Measurements from ENCODE around the gene PTPN13. TPM values are rescaled to one million over a fixed set of nuclear protein-coding genes. Genes with fewer than 3 reads are reported as not detected.

Gene PTPN13
- total RNA-seq, 1 donor from 2014 or later = 5.6 TPM

DNA sequence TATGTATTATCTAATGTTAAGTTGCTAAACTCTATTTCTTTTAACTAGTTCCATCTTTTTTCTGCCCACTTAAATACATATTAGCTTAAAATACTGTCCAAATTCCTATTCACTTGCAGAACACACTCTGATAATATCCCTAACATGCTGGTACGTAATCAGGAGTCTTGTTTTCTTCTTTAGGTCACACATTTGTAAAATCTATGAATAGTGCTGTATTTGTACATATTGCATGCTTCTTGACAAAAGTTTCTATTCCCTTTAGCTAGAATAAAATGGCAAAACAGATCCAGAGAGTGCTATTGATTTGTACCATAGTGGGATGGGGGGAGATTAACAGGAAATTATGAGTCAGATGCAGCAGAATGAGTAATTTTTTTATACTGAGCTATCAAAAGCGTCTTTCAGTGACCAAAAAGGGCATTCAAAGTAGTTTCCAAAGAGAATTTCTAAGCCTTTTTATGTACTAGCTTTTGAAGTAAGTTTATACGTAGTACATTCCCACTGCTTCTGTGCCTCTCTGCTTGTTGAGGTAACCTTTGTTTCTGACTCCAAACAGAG lies 126.5 kb downstream of the PTPN13 start:
- no peak overlapping the region for H3K4me3 Mint-ChIP-seq (ENCODE audit: unreplicated experiment)
- H3K36me3 Mint-ChIP-seq (ENCODE audit: low read depth, unreplicated experiment) = peaks cover 5% of the 10 kb centered on the region
- H3K27me3 Mint-ChIP-seq (ENCODE audit: unreplicated experiment) = no peaks in the 10 kb centered on the region
- no peak for DNase-seq (ENCODE audit: low spot score)
- TF ChIP-seq, protein P1, sequence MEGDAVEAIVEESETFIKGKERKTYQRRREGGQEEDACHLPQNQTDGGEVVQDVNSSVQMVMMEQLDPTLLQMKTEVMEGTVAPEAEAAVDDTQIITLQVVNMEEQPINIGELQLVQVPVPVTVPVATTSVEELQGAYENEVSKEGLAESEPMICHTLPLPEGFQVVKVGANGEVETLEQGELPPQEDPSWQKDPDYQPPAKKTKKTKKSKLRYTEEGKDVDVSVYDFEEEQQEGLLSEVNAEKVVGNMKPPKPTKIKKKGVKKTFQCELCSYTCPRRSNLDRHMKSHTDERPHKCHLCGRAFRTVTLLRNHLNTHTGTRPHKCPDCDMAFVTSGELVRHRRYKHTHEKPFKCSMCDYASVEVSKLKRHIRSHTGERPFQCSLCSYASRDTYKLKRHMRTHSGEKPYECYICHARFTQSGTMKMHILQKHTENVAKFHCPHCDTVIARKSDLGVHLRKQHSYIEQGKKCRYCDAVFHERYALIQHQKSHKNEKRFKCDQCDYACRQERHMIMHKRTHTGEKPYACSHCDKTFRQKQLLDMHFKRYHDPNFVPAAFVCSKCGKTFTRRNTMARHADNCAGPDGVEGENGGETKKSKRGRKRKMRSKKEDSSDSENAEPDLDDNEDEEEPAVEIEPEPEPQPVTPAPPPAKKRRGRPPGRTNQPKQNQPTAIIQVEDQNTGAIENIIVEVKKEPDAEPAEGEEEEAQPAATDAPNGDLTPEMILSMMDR (IDR thresholded peaks at IDR 0.05; ENCODE audit: unreplicated experiment) = no peak
- no peaks in the 10 kb centered on the region for H3K4me1 Mint-ChIP-seq (ENCODE audit: unreplicated experiment)
- no peak overlapping the region for H3K27ac Mint-ChIP-seq (ENCODE audit: unreplicated experiment)
- no peaks in the 10 kb centered on the region for H3K9me3 Mint-ChIP-seq (ENCODE audit: unreplicated experiment)

DNA sequence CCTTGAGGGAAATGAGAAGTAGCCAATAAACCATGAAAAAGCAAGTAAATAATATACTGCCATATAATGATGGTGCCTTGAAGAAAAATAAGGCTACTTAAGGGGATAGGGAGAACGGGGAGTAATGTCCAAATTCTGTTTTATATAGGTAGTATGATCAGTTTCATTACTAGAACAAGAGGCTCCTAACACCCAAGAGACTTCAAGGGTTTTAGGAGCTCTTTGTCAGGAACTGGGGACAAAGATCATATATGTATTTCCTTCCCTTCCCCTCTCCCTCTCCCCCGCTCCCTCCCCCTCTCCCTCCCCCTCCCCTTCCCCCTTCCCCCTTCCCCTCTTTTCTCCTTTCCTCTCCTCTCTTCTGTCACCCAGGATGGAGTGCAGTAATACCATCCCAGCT lies 127.3 kb downstream of the PTPN13 start:
- TF ChIP-seq, protein P1 (IDR thresholded peaks at IDR 0.05; ENCODE audit: unreplicated experiment) = no peak
- Mint-ChIP-seq H3K27me3 (ENCODE audit: unreplicated experiment) (no peaks in the 10 kb centered on the region), H3K27ac (ENCODE audit: unreplicated experiment) (no peak overlapping the region), H3K36me3 (ENCODE audit: low read depth, unreplicated experiment) (peaks cover 5% of the 10 kb centered on the region), H3K9me3 (ENCODE audit: unreplicated experiment) (no peaks in the 10 kb centered on the region), H3K4me3 (ENCODE audit: unreplicated experiment) (no peak overlapping the region), H3K4me1 (ENCODE audit: unreplicated experiment) (no peaks in the 10 kb centered on the region)
- no peak for DNase-seq (ENCODE audit: low spot score)

DNA sequence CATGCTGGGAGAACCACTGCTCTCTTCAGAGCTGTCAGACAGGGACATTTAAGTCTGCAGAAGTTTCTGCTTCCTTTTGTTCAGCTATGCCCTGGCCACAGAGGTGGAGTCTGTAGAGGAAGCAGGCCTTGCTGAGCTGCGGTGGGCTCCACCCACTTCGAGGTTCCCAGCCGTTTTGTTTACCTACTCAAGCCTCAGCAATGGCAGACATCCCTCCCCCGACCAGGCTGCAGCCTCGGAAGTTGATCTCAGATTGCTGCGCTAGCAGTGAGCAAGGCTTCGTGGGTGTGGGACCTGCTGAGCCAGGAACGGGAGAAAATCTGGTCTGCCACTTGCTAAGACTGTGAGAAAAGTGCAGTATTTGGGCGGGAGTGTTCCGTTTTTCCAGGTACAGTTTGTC lies 136.2 kb downstream of the PTPN13 start:
- Mint-ChIP-seq H3K27me3 (ENCODE audit: unreplicated experiment) (peaks cover 2% of the 10 kb centered on the region), H3K9me3 (ENCODE audit: unreplicated experiment) (no peaks in the 10 kb centered on the region), H3K27ac (ENCODE audit: unreplicated experiment) (no peak overlapping the region), H3K4me3 (ENCODE audit: unreplicated experiment) (no peak overlapping the region), H3K4me1 (ENCODE audit: unreplicated experiment) (no peaks in the 10 kb centered on the region), H3K36me3 (ENCODE audit: low read depth, unreplicated experiment) (no peaks in the 10 kb centered on the region)
- no peak for DNase-seq (ENCODE audit: low spot score)
- TF ChIP-seq, protein P1 (IDR thresholded peaks at IDR 0.05; ENCODE audit: unreplicated experiment) = no peak

DNA sequence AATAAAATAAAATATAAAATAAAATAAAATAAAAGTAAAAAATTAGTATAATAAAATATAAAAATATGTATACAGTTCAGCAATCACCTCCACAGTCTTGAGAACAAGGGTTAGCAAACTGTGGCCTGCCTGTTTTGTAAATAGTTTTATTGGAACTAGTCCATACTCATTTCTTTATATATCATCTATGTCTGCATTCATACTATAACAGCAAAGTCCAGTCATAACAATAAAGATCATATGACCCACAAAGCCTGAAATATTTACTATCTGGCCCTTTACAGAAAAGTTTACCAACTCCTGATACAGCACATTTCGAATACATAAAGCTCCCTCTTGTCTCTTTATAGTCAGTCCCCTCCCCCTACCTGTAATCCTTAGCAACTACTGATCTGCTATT lies 143.1 kb downstream of the PTPN13 start:
- Mint-ChIP-seq H3K27ac (ENCODE audit: unreplicated experiment) (no peak overlapping the region), H3K4me3 (ENCODE audit: unreplicated experiment) (no peak overlapping the region), H3K36me3 (ENCODE audit: low read depth, unreplicated experiment) (peaks cover 22% of the 10 kb centered on the region), H3K27me3 (ENCODE audit: unreplicated experiment) (no peaks in the 10 kb centered on the region), H3K4me1 (ENCODE audit: unreplicated experiment) (no peaks in the 10 kb centered on the region), H3K9me3 (ENCODE audit: unreplicated experiment) (peaks cover 5% of the 10 kb centered on the region)
- TF ChIP-seq, protein P1 (IDR thresholded peaks at IDR 0.05; ENCODE audit: unreplicated experiment) = no peak
- no peak for DNase-seq (ENCODE audit: low spot score)

DNA sequence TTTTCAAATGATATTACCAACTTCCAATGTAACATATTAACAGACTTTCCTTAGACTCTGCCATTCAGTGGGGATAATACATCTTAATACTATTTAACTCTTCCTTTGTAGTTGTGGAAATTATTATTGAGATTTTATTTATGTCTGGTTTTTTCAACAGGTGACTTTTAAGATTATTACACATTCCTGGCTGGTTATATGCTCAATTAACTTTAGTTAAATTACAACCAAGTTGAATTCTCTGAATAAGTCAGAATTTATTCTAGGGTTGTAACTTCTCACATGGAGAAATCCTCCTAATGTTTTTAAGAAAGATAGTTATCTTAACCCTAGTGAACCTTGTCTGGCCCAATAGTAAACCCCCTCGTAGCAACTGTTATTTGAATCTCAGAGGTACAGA lies 147.7 kb downstream of the PTPN13 start:
- peaks cover 5% of the 10 kb centered on the region for H3K9me3 Mint-ChIP-seq (ENCODE audit: unreplicated experiment)
- no peak for DNase-seq (ENCODE audit: low spot score)

More for the DNA sequence above, 147.7 kb downstream of the PTPN13 start:
- no peak overlapping the region for H3K4me3 Mint-ChIP-seq (ENCODE audit: unreplicated experiment)
- H3K27me3 Mint-ChIP-seq (ENCODE audit: unreplicated experiment) = peaks cover 1% of the 10 kb centered on the region
- TF ChIP-seq, protein P1 (IDR thresholded peaks at IDR 0.05; ENCODE audit: unreplicated experiment) = no peak
- no peak overlapping the region for H3K27ac Mint-ChIP-seq (ENCODE audit: unreplicated experiment)
- no peaks in the 10 kb centered on the region for H3K4me1 Mint-ChIP-seq (ENCODE audit: unreplicated experiment)
- H3K36me3 Mint-ChIP-seq (ENCODE audit: low read depth, unreplicated experiment) = peaks cover 22% of the 10 kb centered on the region

Measured in endothelial cell (in vitro differentiated cells).